Activated CD4-positive, alpha-beta memory T cell treated with anti-CD3 and anti-CD28 coated beads for 36 hours (primary cell): Measurements from ENCODE around the gene AMER2. TPM values are rescaled to one million over a fixed set of nuclear protein-coding genes. Genes with fewer than 3 reads are reported as not detected.

ENCODE experiments used
- CTCF ChIA-PET: fragments of 350-600 bp; sonication (Branson Sonifier 250); formaldehyde crosslinking; loops from one replicate; lab custom pipeline; 2021; ENCODE audit warnings: antibody characterized with exemption, inconsistent platforms; lab: Charles Lee
- POLR2A ChIA-PET: fragments of 350-600 bp; sonication (Branson Sonifier 250); formaldehyde crosslinking; loops from one replicate; lab custom pipeline; 2021; ENCODE audit warnings: antibody characterized with exemption; lab: Charles Lee
- DNase-seq: peaks from one replicate; pipeline ENCODE4 v3.0.0-alpha.2; 2020
- H3K27ac Mint-ChIP-seq: one replicate; pipeline ENCODE4 v1.8.0; 2021; ENCODE audit warnings: mixed read lengths
- H3K27me3 Mint-ChIP-seq: one replicate; pipeline ENCODE4 v1.8.0; 2021; ENCODE audit warnings: mixed read lengths
- H3K36me3 Mint-ChIP-seq: one replicate; pipeline ENCODE4 v1.8.0; 2021; ENCODE audit warnings: mixed read lengths
- H3K4me1 Mint-ChIP-seq: one replicate; pipeline ENCODE4 v1.8.0; 2021; ENCODE audit warnings: low read depth, mixed read lengths
- H3K4me3 Mint-ChIP-seq: one replicate; pipeline ENCODE4 v1.8.0; 2021; ENCODE audit warnings: mild to moderate bottlenecking, mixed read lengths
- H3K9me3 Mint-ChIP-seq: one replicate; pipeline ENCODE4 v1.8.0; 2021; ENCODE audit warnings: mixed read lengths
- intact Hi-C: fragments of 100-400 bp; cut with micrococcal nuclease; formaldehyde crosslinking; loops from one replicate; pipeline ENCODE4 v1.15.1; 2023
- total RNA-seq, 2 experiments: library from RNA; stranded (reverse); gene quantifications; one replicate each; pipeline ENCODE4 v1.2.3, GENCODE V29; 2021

AMER2 gene
- total RNA-seq, 2 experiments from 2014 or later, result not detected

- Mint-ChIP-seq H3K9me3 (no peaks in the 10 kb centered on the region), H3K27ac (no peak overlapping the region), H3K27me3 (peaks cover 44% of the 10 kb centered on the region), H3K4me3 (no peak overlapping the region), H3K36me3 (no peaks in the 10 kb centered on the region), H3K4me1 (no peaks in the 10 kb centered on the region)
- CTCF ChIA-PET, result no interaction called here
- no peak for DNase-seq
- POLR2A ChIA-PET, result no interaction called here
- intact Hi-C loops, result no loop called here
These were observed 6.9 kb upstream of the AMER2 start for GRCh38 chr13:25179011-25179410.

GRCh38 chr13:25178070-25178469 lies 6.0 kb upstream of the AMER2 start:
- DNase-seq, result no peak
- CTCF ChIA-PET, result no interaction called here
- H3K27me3 Mint-ChIP-seq, result peaks cover 49% of the 10 kb centered on the region
- intact Hi-C loops, result no loop called here
- no peaks in the 10 kb centered on the region for H3K9me3 Mint-ChIP-seq
- POLR2A ChIA-PET, result no interaction called here
- H3K27ac Mint-ChIP-seq, result no peak overlapping the region
- H3K36me3 Mint-ChIP-seq, result no peaks in the 10 kb centered on the region
- no peak overlapping the region for H3K4me3 Mint-ChIP-seq
- H3K4me1 Mint-ChIP-seq, result no peaks in the 10 kb centered on the region

- intact Hi-C loops, result no loop called here
- Mint-ChIP-seq H3K4me3 (no peak overlapping the region), H3K27me3 (peaks cover 52% of the 10 kb centered on the region), H3K27ac (no peak overlapping the region), H3K9me3 (no peaks in the 10 kb centered on the region), H3K36me3 (no peaks in the 10 kb centered on the region), H3K4me1 (no peaks in the 10 kb centered on the region)
- DNase-seq, result no peak
- ChIA-PET POLR2A (no interaction called here), CTCF (no interaction called here)
These were observed 5.5 kb upstream of the AMER2 start for GRCh38 chr13:25177636-25178035.

GRCh38 chr13:25177012-25177411 lies 4.9 kb upstream of the AMER2 start:
- H3K27ac Mint-ChIP-seq, result no peak overlapping the region
- H3K27me3 Mint-ChIP-seq, result peaks cover 55% of the 10 kb centered on the region
- intact Hi-C loops, result no loop called here
- no peak overlapping the region for H3K4me3 Mint-ChIP-seq
- H3K4me1 Mint-ChIP-seq, result peaks cover 1% of the 10 kb centered on the region
- no peak for DNase-seq
- H3K36me3 Mint-ChIP-seq, result no peaks in the 10 kb centered on the region
- CTCF ChIA-PET, result no interaction called here
- no peaks in the 10 kb centered on the region for H3K9me3 Mint-ChIP-seq
- POLR2A ChIA-PET, result no interaction called here

- Mint-ChIP-seq H3K27me3 (peaks cover 65% of the 10 kb centered on the region), H3K4me3 (no peak overlapping the region), H3K9me3 (no peaks in the 10 kb centered on the region), H3K36me3 (no peaks in the 10 kb centered on the region), H3K27ac (no peak overlapping the region), H3K4me1 (peaks cover 11% of the 10 kb centered on the region)
- no peak for DNase-seq
- ChIA-PET CTCF (no interaction called here), POLR2A (no interaction called here)
- intact Hi-C loops, result no loop called here
These were observed 3.3 kb upstream of the AMER2 start for GRCh38 chr13:25175431-25175830.

GRCh38 chr13:25175026-25175425 lies 2.9 kb upstream of the AMER2 start:
- ChIA-PET CTCF (no interaction called here), POLR2A (no interaction called here)
- Mint-ChIP-seq H3K27me3 (peaks cover 68% of the 10 kb centered on the region), H3K9me3 (no peaks in the 10 kb centered on the region), H3K4me1 (peaks cover 11% of the 10 kb centered on the region), H3K27ac (no peak overlapping the region), H3K36me3 (no peaks in the 10 kb centered on the region), H3K4me3 (no peak overlapping the region)
- no peak for DNase-seq
- intact Hi-C loops, result no loop called here

GRCh38 chr13:25174304-25174703 lies 2.2 kb upstream of the AMER2 start:
- no peaks in the 10 kb centered on the region for H3K36me3 Mint-ChIP-seq
- H3K27ac Mint-ChIP-seq, result no peak overlapping the region
- intact Hi-C loops, result no loop called here
- CTCF ChIA-PET, result no interaction called here
- no peak for DNase-seq
- H3K4me3 Mint-ChIP-seq, result no peak overlapping the region
- H3K4me1 Mint-ChIP-seq, result peaks cover 11% of the 10 kb centered on the region
- peaks cover 68% of the 10 kb centered on the region for H3K27me3 Mint-ChIP-seq
- POLR2A ChIA-PET, result no interaction called here
- no peaks in the 10 kb centered on the region for H3K9me3 Mint-ChIP-seq

GRCh38 chr13:25172303-25172630 lies 179 bp upstream of the AMER2 start:
- Mint-ChIP-seq H3K27ac (no peak overlapping the region), H3K4me3 (no peak overlapping the region), H3K27me3 (peaks cover 60% of the 10 kb centered on the region), H3K9me3 (no peaks in the 10 kb centered on the region), H3K4me1 (peaks cover 11% of the 10 kb centered on the region), H3K36me3 (no peaks in the 10 kb centered on the region)
- intact Hi-C loops, result no loop called here
- ChIA-PET POLR2A (no interaction called here), CTCF (interaction anchor here (1.0 kb wide), 1 partner anchor 59 kb away, joined by 3 read pairs; no protein-coding TSS in a partner anchor)
- DNase-seq, result no peak

- H3K4me1 Mint-ChIP-seq, result peaks cover 11% of the 10 kb centered on the region
- H3K27ac Mint-ChIP-seq, result no peak overlapping the region
- peaks cover 54% of the 10 kb centered on the region for H3K27me3 Mint-ChIP-seq
- no peaks in the 10 kb centered on the region for H3K36me3 Mint-ChIP-seq
- DNase-seq, result no peak
- POLR2A ChIA-PET, result no interaction called here
- no peaks in the 10 kb centered on the region for H3K9me3 Mint-ChIP-seq
- intact Hi-C loops, result no loop called here
- peak overlapping the region; percentile 23 for H3K4me3 Mint-ChIP-seq
- CTCF ChIA-PET, result no interaction called here
These were observed 945 bp downstream of the AMER2 start for GRCh38 chr13:25171170-25171516.

GRCh38 chr13:25170554-25171111 lies 1.5 kb downstream of the AMER2 start:
- Mint-ChIP-seq H3K4me3 (no peak overlapping the region), H3K27ac (no peak overlapping the region), H3K9me3 (no peaks in the 10 kb centered on the region), H3K4me1 (peaks cover 11% of the 10 kb centered on the region), H3K36me3 (no peaks in the 10 kb centered on the region), H3K27me3 (peaks cover 54% of the 10 kb centered on the region)
- ChIA-PET CTCF (no interaction called here), POLR2A (no interaction called here)
- DNase-seq, result no peak
- intact Hi-C loops, result no loop called here

- ChIA-PET CTCF (no interaction called here), POLR2A (no interaction called here)
- Mint-ChIP-seq H3K4me1 (peaks cover 11% of the 10 kb centered on the region), H3K36me3 (no peaks in the 10 kb centered on the region), H3K27me3 (peaks cover 53% of the 10 kb centered on the region), H3K27ac (no peak overlapping the region), H3K4me3 (no peak overlapping the region), H3K9me3 (no peaks in the 10 kb centered on the region)
- intact Hi-C loops, result no loop called here
- no peak for DNase-seq
These were observed 2.0 kb downstream of the AMER2 start for GRCh38 chr13:25169951-25170553.

- POLR2A ChIA-PET, result no interaction called here
- intact Hi-C loops, result no loop called here
- no peak overlapping the region for H3K4me3 Mint-ChIP-seq
- H3K9me3 Mint-ChIP-seq, result no peaks in the 10 kb centered on the region
- no peaks in the 10 kb centered on the region for H3K36me3 Mint-ChIP-seq
- CTCF ChIA-PET, result no interaction called here
- H3K27me3 Mint-ChIP-seq, result peaks cover 53% of the 10 kb centered on the region
- H3K27ac Mint-ChIP-seq, result no peak overlapping the region
- no peak for DNase-seq
- H3K4me1 Mint-ChIP-seq, result peaks cover 11% of the 10 kb centered on the region
These were observed 2.7 kb downstream of the AMER2 start for GRCh38 chr13:25169356-25169755.

GRCh38 chr13:25168790-25169189 lies 3.3 kb downstream of the AMER2 start:
- H3K4me3 Mint-ChIP-seq, result no peak overlapping the region
- no peaks in the 10 kb centered on the region for H3K9me3 Mint-ChIP-seq
- H3K27ac Mint-ChIP-seq, result no peak overlapping the region
- no peaks in the 10 kb centered on the region for H3K36me3 Mint-ChIP-seq
- ChIA-PET CTCF (no interaction called here), POLR2A (no interaction called here)
- no peak for DNase-seq
- intact Hi-C loops, result no loop called here
- peaks cover 11% of the 10 kb centered on the region for H3K4me1 Mint-ChIP-seq
- H3K27me3 Mint-ChIP-seq, result peaks cover 51% of the 10 kb centered on the region
